Measurements from ENCODE around the gene KDM8. TPM values are rescaled to one million over a fixed set of nuclear protein-coding genes. Genes with fewer than 3 reads are reported as not detected.

Gene KDM8
- total RNA-seq, 4 donors from 2014 or later, result 1.9 to 12.0 (median 4.0) TPM

GRCh38 chr16:27188633-27189032 is 14.7 kb upstream of the KDM8 start:
- no peaks in the 10 kb centered on the region for H3K36me3 ChIP-seq
- H3K9me3 ChIP-seq, result no peaks in the 10 kb centered on the region
- no peaks in the 10 kb centered on the region for H3K4me1 ChIP-seq
- ATAC-seq, result no peak
- TF ChIP-seq POLR2A (IDR thresholded peaks at IDR 0.05) (no peak), POLR2AphosphoS5 (IDR thresholded peaks at IDR 0.05) (no peak), EP300 (IDR thresholded peaks at IDR 0.05) (no peak), CTCF (IDR thresholded peaks at IDR 0.05) (no peak)
- H3K4me3 ChIP-seq, result no peak overlapping the region
- H3K27ac ChIP-seq, result no peak overlapping the region
- 20% methylated on average over 1 of the region's 2 CpGs; no CpG with 5 or more reads in 1 of the 2 donors for WGBS, 2 donors (ENCODE audit: low coverage in 1 of 2)
- H3K27me3 ChIP-seq, result peaks cover 23% of the 10 kb centered on the region

- TF ChIP-seq CTCF (IDR thresholded peaks at IDR 0.05), result no peak
- TF ChIP-seq POLR2AphosphoS5 (IDR thresholded peaks at IDR 0.05), result no peak
- TF ChIP-seq POLR2A (IDR thresholded peaks at IDR 0.05), result no peak
- TF ChIP-seq EP300 (IDR thresholded peaks at IDR 0.05), result no peak
- Histone ChIP-seq H3K27ac (no peak overlapping the region), H3K27me3 (peaks cover 23% of the 10 kb centered on the region), H3K36me3 (no peaks in the 10 kb centered on the region), H3K4me1 (no peaks in the 10 kb centered on the region), H3K9me3 (no peaks in the 10 kb centered on the region), H3K4me3 (no peak overlapping the region)
- ATAC-seq, result no peak
- no CpG with 5 or more reads among the region's 13 CpGs for WGBS, 2 donors (ENCODE audit: low coverage in 1 of 2)
Observed at GRCh38 chr16:27189335-27189972, 13.9 kb upstream of the KDM8 start.

- TF ChIP-seq POLR2A (IDR thresholded peaks at IDR 0.05), result no peak
- no peak for TF ChIP-seq EP300 (IDR thresholded peaks at IDR 0.05)
- no peak for TF ChIP-seq CTCF (IDR thresholded peaks at IDR 0.05)
- TF ChIP-seq POLR2AphosphoS5 (IDR thresholded peaks at IDR 0.05), result no peak
- no peaks in the 10 kb centered on the region for H3K9me3 ChIP-seq
- no peaks in the 10 kb centered on the region for H3K36me3 ChIP-seq
- peaks cover 26% of the 10 kb centered on the region for H3K27me3 ChIP-seq
- no peak for ATAC-seq
- H3K4me3 ChIP-seq, result no peak overlapping the region
- no peak overlapping the region for H3K27ac ChIP-seq
- WGBS, 2 donors (ENCODE audit: low coverage in 1 of 2), result 96% methylated on average over 5 of the region's 12 CpGs; no CpG with 5 or more reads in 1 of the 2 donors
- no peaks in the 10 kb centered on the region for H3K4me1 ChIP-seq
Observed at GRCh38 chr16:27190316-27190871, 12.9 kb upstream of the KDM8 start.

GRCh38 chr16:27191352-27191924 is 11.9 kb upstream of the KDM8 start:
- TF ChIP-seq POLR2A (IDR thresholded peaks at IDR 0.05) (no peak), EP300 (IDR thresholded peaks at IDR 0.05) (no peak), CTCF (IDR thresholded peaks at IDR 0.05) (no peak), POLR2AphosphoS5 (IDR thresholded peaks at IDR 0.05) (no peak)
- ATAC-seq, result no peak
- H3K36me3 ChIP-seq, result no peaks in the 10 kb centered on the region
- no peak overlapping the region for H3K27ac ChIP-seq
- H3K4me3 ChIP-seq, result no peak overlapping the region
- no peaks in the 10 kb centered on the region for H3K9me3 ChIP-seq
- H3K27me3 ChIP-seq, result peaks cover 37% of the 10 kb centered on the region
- 67 to 73% methylated on average over 1 to 3 of the region's 7 CpGs for WGBS, 2 donors (ENCODE audit: low coverage in 1 of 2)
- no peaks in the 10 kb centered on the region for H3K4me1 ChIP-seq

Measured in gastroesophageal sphincter (tissue), 4 donors.